ENCODE results near the gene ANKRD60. TPM values are rescaled to one million over a fixed set of nuclear protein-coding genes. Genes with fewer than 3 reads are reported as not detected.

ANKRD60 gene
- polyA plus RNA-seq, 2 of the 4 experiments (the other 2 are of a cell fraction): not detected

DNA sequence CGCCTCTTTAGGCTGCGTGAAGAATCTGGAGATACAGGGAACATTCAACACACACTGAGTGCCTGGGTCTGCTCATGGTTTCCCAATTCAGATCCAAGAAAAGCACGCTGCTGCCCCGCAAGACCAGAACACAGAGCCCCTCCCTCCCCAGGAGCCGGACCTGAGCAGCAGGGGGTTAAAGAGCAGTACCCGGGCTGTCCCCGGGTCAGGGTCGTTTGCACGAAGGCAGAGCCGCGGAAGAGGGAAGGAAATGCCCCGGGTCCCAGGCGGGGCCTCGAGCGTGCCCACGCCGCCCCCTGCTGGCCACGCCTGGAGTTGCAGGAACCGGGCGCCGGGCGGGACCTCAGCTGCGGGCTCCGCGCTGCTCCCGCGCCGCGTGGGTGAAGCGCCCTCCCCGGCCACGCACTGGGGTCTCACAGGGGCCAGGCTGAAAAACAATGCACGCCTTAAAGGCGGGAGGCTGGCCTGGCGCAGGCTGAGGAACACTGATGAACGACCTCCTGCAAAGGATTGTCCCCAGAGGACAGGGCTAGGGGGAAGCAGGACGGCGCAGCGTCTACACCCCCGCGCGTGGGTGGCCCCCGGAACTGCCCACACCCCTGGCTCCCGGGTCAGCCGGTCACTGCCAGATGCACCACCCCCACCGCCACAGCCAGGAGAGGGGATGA is 48.9 kb downstream of the ANKRD60 start (continued):
- TF ChIP-seq, protein P1, sequence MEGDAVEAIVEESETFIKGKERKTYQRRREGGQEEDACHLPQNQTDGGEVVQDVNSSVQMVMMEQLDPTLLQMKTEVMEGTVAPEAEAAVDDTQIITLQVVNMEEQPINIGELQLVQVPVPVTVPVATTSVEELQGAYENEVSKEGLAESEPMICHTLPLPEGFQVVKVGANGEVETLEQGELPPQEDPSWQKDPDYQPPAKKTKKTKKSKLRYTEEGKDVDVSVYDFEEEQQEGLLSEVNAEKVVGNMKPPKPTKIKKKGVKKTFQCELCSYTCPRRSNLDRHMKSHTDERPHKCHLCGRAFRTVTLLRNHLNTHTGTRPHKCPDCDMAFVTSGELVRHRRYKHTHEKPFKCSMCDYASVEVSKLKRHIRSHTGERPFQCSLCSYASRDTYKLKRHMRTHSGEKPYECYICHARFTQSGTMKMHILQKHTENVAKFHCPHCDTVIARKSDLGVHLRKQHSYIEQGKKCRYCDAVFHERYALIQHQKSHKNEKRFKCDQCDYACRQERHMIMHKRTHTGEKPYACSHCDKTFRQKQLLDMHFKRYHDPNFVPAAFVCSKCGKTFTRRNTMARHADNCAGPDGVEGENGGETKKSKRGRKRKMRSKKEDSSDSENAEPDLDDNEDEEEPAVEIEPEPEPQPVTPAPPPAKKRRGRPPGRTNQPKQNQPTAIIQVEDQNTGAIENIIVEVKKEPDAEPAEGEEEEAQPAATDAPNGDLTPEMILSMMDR (IDR thresholded peaks at IDR 0.05): peak; percentile 97
- TF ChIP-seq CBX2 (IDR thresholded peaks at IDR 0.05; ENCODE audit: borderline replicate concordance, low read depth): no peak
- TF ChIP-seq, protein P2, sequence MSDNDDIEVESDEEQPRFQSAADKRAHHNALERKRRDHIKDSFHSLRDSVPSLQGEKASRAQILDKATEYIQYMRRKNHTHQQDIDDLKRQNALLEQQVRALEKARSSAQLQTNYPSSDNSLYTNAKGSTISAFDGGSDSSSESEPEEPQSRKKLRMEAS (IDR thresholded peaks at IDR 0.05): peak; percentile 65
- TF ChIP-seq NR3C1 (IDR thresholded peaks at IDR 0.05): no peak

DNA sequence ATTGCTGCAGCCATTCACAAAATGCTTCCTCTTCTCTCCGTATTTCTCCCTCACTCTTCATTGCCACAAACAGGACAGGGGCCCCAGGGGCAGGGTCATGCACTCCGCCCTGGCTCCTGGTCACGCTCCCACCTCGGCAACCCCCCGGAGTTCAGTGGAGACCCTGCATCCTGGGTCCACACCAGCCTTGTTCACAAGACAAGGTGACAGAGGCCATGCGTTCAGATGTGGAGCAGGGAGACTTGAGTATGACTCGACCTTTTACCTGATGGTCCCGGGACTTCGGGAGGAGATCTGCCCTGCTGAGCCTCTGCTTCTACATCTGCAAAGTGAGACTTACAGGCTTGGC is 49.4 kb downstream of the ANKRD60 start:
- Histone ChIP-seq H3K9me3 (peaks cover 7% of the 10 kb centered on the region; the same call in 2 of the 3 replicates), H3K27ac (peak overlapping the region; percentile 78 to 94), H3K4me3 (peak overlapping the region; percentile 42; the same call in 2 of the 3 replicates), H3K4me2 (peak overlapping the region; percentile 90), H3K4me1 (peaks cover 13% of the 10 kb centered on the region)
- POLR2A ChIA-PET: interaction anchor here (1.0 to 1.8 kb wide), 2 partner anchors 469 to 557 kb away, joined by 3 to 6 read pairs; partner anchors contain the start of gene PMEPA1
- no peak for TF ChIP-seq JUN (IDR thresholded peaks at IDR 0.05)
- no peak for TF ChIP-seq KDM5A (IDR thresholded peaks at IDR 0.05)
- no peak for TF ChIP-seq RNF2 (IDR thresholded peaks at IDR 0.05; ENCODE audit: borderline replicate concordance, low read depth)
- no peak for TF ChIP-seq MAZ (IDR thresholded peaks at IDR 0.05; ENCODE audit: borderline replicate concordance, low read depth, low read length)
- TF ChIP-seq, protein P3, sequence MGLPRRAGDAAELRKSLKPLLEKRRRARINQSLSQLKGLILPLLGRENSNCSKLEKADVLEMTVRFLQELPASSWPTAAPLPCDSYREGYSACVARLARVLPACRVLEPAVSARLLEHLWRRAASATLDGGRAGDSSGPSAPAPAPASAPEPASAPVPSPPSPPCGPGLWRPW (IDR thresholded peaks at IDR 0.05): no peak
- no peak for TF ChIP-seq EHMT2 (IDR thresholded peaks at IDR 0.05; ENCODE audit: low read depth)
- no peak for TF ChIP-seq MYC (IDR thresholded peaks at IDR 0.05; ENCODE audit: borderline replicate concordance, low read length)
- TF ChIP-seq HOXA7 (CRISPR knock-in tag; IDR thresholded peaks at IDR 0.05): no peak
- TF ChIP-seq CBX2 (IDR thresholded peaks at IDR 0.05; ENCODE audit: borderline replicate concordance, low read depth): no peak
- TF ChIP-seq CBX8 (IDR thresholded peaks at IDR 0.05): no peak
- TF ChIP-seq FOXS1 (CRISPR knock-in tag; IDR thresholded peaks at IDR 0.05): no peak
- TF ChIP-seq NR3C1 (IDR thresholded peaks at IDR 0.05): no peak
- TF ChIP-seq HOXB5 (CRISPR knock-in tag; IDR thresholded peaks at IDR 0.05): no peak
- TF ChIP-seq, protein P4, sequence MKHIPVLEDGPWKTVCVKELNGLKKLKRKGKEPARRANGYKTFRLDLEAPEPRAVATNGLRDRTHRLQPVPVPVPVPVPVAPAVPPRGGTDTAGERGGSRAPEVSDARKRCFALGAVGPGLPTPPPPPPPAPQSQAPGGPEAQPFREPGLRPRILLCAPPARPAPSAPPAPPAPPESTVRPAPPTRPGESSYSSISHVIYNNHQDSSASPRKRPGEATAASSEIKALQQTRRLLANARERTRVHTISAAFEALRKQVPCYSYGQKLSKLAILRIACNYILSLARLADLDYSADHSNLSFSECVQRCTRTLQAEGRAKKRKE (CRISPR knock-in tag; IDR thresholded peaks at IDR 0.05; ENCODE audit: low read depth): no peak
- peak in 1 of 2 experiments; percentile 50; a peak in 3 of 6 replicates for ATAC-seq
- WGBS (ENCODE audit: missing lambda C conversion rate): 34% methylated on average over 5 of the region's 9 CpGs
- FAIRE-seq: no peak
- no peak for DNase-seq (ENCODE audit: low read depth in 1 of 2, low spot score in 1 of 2)
- CTCF ChIA-PET: interaction anchor here (0.9 to 3.7 kb wide), 23 partner anchors 10 to 581 kb away, joined by 3 to 28 read pairs (median 5); partner anchors contain the start of gene PMEPA1

DNA sequence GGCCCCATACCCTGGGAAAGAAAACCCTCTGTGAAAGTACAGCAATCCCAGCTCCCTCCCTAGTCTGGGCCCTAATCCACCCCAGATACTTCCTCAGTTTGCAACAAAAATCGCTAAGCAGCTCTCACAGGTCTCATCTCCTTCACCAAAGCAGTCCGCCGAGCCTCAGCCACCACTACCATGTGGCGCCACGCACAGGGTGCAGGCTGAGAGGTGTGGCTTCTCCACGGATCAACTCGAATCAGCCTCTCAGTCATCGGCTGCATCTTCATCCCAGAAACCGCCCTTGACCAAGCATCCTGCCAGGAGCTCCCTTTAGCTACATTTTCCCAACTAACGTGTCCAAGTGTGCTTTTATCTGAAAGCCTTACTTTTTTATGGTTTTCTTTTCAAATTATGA is 50.7 kb downstream of the ANKRD60 start:
- Histone ChIP-seq H3K4me1 (peaks cover 13% of the 10 kb centered on the region), H3K4me3 (no peak overlapping the region), H3K4me2 (no peak overlapping the region), H3K27ac (peak overlapping the region; percentile 78 to 94; a peak in 5 of 6 replicates), H3K9me3 (no peaks in the 10 kb centered on the region)
- DNase-seq (ENCODE audit: low read depth in 1 of 2, low spot score in 1 of 2) (no peak), FAIRE-seq (no peak), ATAC-seq (no peak)
- CTCF ChIA-PET: interaction anchor here (0.7 to 3.7 kb wide), 7 partner anchors 18 to 546 kb away, joined by 3 to 18 read pairs (median 3); partner anchors contain the start of gene PMEPA1
- POLR2A ChIA-PET: no interaction called here
- WGBS (ENCODE audit: missing lambda C conversion rate): 85% methylated on average over 10 of the region's 10 CpGs
- no peak for TF ChIP-seq RCOR1 (IDR thresholded peaks at IDR 0.05; ENCODE audit: low read depth, low read length)
- TF ChIP-seq, protein P5, sequence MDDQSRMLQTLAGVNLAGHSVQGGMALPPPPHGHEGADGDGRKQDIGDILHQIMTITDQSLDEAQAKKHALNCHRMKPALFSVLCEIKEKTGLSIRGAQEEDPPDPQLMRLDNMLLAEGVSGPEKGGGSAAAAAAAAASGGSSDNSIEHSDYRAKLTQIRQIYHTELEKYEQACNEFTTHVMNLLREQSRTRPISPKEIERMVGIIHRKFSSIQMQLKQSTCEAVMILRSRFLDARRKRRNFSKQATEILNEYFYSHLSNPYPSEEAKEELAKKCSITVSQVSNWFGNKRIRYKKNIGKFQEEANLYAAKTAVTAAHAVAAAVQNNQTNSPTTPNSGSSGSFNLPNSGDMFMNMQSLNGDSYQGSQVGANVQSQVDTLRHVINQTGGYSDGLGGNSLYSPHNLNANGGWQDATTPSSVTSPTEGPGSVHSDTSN (IDR thresholded peaks at IDR 0.05): no peak
- TF ChIP-seq, protein P6, sequence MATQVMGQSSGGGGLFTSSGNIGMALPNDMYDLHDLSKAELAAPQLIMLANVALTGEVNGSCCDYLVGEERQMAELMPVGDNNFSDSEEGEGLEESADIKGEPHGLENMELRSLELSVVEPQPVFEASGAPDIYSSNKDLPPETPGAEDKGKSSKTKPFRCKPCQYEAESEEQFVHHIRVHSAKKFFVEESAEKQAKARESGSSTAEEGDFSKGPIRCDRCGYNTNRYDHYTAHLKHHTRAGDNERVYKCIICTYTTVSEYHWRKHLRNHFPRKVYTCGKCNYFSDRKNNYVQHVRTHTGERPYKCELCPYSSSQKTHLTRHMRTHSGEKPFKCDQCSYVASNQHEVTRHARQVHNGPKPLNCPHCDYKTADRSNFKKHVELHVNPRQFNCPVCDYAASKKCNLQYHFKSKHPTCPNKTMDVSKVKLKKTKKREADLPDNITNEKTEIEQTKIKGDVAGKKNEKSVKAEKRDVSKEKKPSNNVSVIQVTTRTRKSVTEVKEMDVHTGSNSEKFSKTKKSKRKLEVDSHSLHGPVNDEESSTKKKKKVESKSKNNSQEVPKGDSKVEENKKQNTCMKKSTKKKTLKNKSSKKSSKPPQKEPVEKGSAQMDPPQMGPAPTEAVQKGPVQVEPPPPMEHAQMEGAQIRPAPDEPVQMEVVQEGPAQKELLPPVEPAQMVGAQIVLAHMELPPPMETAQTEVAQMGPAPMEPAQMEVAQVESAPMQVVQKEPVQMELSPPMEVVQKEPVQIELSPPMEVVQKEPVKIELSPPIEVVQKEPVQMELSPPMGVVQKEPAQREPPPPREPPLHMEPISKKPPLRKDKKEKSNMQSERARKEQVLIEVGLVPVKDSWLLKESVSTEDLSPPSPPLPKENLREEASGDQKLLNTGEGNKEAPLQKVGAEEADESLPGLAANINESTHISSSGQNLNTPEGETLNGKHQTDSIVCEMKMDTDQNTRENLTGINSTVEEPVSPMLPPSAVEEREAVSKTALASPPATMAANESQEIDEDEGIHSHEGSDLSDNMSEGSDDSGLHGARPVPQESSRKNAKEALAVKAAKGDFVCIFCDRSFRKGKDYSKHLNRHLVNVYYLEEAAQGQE (IDR thresholded peaks at IDR 0.05): no peak
- TF ChIP-seq, protein P7, sequence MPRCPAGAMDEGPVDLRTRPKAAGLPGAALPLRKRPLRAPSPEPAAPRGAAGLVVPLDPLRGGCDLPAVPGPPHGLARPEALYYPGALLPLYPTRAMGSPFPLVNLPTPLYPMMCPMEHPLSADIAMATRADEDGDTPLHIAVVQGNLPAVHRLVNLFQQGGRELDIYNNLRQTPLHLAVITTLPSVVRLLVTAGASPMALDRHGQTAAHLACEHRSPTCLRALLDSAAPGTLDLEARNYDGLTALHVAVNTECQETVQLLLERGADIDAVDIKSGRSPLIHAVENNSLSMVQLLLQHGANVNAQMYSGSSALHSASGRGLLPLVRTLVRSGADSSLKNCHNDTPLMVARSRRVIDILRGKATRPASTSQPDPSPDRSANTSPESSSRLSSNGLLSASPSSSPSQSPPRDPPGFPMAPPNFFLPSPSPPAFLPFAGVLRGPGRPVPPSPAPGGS (IDR thresholded peaks at IDR 0.05): no peak
- TF ChIP-seq ESRRA (IDR thresholded peaks at IDR 0.05; ENCODE audit: borderline replicate concordance, low read length): no peak
- TF ChIP-seq PHF8 (IDR thresholded peaks at IDR 0.05; ENCODE audit: borderline replicate concordance, low read depth): no peak
- TF ChIP-seq RNF2 (IDR thresholded peaks at IDR 0.05; ENCODE audit: borderline replicate concordance, low read depth): no peak
- TF ChIP-seq EP300 (IDR thresholded peaks at IDR 0.05): no peak
- TF ChIP-seq EHF (CRISPR knock-in tag; IDR thresholded peaks at IDR 0.05): no peak
- no peak for TF ChIP-seq TFCP2L1 (CRISPR knock-in tag; IDR thresholded peaks at IDR 0.05)
- TF ChIP-seq POLR2A (IDR thresholded peaks at IDR 0.05; ENCODE audit: low read length): no peak

Measured in A549 (cell line).